H1 (cell line): ENCODE data around the gene THEMIS. TPM values are rescaled to one million over a fixed set of nuclear protein-coding genes. Genes with fewer than 3 reads are reported as not detected.

Source experiments
- CHD2 ChIP-seq: IDR thresholded peaks from 2 replicates; pipeline ENCODE4 v1.6.1; 2012; ENCODE audit warnings: low read length, improper control_type of control experiment
- EP300 ChIP-seq, 2 experiments: IDR thresholded peaks; 1 replicate in 1 of 2; 2 replicates in 1 of 2; pipeline ENCODE4 v1.6.1; 2011 to 2012; ENCODE audit warnings: low read depth in 2 of 2, low read length in 2 of 2, mild to moderate bottlenecking in 2 of 2, borderline replicate concordance in 1 of 2, inconsistent platforms in 1 of 2, moderate library complexity in 1 of 2
- FOSL1 ChIP-seq: IDR thresholded peaks from 2 replicates; pipeline ENCODE4 v1.6.1; 2011; ENCODE audit warnings: mild to moderate bottlenecking, low read depth, low read length, moderate library complexity; ENCODE audit not compliant: insufficient read depth
- MAFK ChIP-seq: IDR thresholded peaks from 2 replicates; pipeline ENCODE4 v1.6.1; 2012; ENCODE audit warnings: low read depth, mild to moderate bottlenecking, improper control_type of control experiment, low read length
- polyA plus RNA-seq, 7 experiments: library from polyadenylated mRNA; depleted of rRNA in 3 of 7; stranded (reverse) in 5 of 7; unstranded in 2 of 7; fragments of >200 nt in 5 of 7; fragments of 200-250 nt in 2 of 7; gene quantifications; 1 replicate in 5 of 7; 2 replicates in 1 of 7; 4 replicates in 1 of 7; pipeline versions ENCODE4 v1.2.1 to v1.2.3, GENCODE V29; 2011 to 2013; ENCODE audit warnings: missing spikeins in 2 of 7, mixed read lengths in 2 of 7
- total RNA-seq: library from RNA; stranded (reverse); fragmentation: NEBNext Ultra II Directional; extraction: Animal tissue kit (Norgen Biotek cat#: 25700); gene quantifications from 2 replicates; pipeline ENCODE4 v1.2.1, GENCODE V29; 2021

The THEMIS gene
- total and polyA plus RNA-seq, 2 of the 8 experiments (the other 6 are each of a cell fraction or from before 2014, with no cell fraction given): not detected

DNA sequence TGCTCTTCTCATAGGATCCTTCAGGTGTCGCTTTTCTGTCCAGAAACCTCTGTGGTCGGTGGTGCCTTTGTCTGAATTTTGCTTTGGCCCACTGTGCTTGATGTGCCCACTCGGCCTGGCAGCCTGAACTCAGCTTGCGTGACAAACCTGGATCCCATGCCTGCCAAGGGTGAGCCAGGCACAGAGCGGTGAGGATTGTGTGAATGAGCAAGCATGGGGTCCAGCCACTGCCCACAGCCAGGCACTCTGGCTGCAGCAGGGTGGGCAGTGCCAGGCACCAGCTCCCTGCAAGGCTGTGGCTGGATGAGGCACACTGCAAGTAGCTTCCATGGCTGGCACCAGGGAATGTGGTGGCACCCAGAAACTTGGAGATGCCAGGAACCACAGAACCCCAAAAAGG is 110.3 kb downstream of the THEMIS start (continued):
- TF ChIP-seq FOSL1: no peak
- no peak for TF ChIP-seq CHD2
- no peak for TF ChIP-seq MAFK
- no peak for TF ChIP-seq EP300 (IDR thresholded peaks at IDR 0.05; ENCODE audit: borderline replicate concordance in 1 of 2, low read depth in 2 of 2, low read length in 2 of 2)
- TF ChIP-seq, all 59 proteins: peak for 0
